Stimulated activated CD8-positive, alpha-beta memory T cell treated with anti-CD3 and anti-CD28 coated beads, Interleukin-2, amount 100 ng/mL, for 48 hours (primary cell): ENCODE measurements around the gene CDKN3.
"Not testable (repeated sequence)": the region's sequence is repeated elsewhere in the genome, so short reads cannot be mapped to it uniquely, and the experiment has no call there.

Experiments used
- DNase-seq, 2 donors: peaks; one replicate each; pipeline ENCODE4 v3.0.0-alpha.2; 2020; ENCODE audit warnings: low read depth in 2 of 2

Gene CDKN3

DNA sequence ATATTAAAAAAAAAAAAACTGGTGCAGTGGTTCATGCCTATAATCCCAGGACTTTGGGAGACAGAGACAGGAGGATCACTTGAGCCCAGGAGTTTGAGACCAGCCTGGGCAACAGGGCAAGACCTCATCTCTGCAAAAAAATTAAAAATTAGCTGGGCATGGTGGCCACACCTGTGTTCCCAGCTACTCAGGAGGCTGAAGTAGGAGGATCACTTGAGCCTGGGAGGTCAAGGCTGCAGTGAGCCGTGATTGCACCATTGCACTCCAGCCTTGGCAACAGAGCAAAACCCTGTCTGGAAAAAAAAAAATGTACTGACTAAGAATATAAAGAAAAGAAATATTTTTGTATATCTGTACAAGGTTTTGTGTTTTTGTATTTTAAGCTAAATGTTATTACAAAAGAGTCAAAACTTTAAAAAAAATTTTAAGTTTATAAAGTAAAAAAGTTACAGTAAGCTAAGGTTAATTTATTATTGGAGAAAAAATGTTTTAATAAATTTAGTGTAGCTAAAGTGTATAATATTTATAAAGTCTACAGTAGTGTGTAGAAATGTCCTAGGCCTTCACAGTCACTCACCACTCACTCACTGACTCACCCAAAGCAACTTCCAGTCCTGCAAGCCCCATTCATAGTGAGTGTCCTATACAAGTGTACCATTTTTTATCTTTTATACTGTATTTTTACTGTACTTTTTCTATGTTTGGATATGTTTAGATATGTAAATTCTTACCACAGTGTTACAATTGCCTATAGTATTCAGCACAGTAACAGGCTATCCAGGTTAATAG lies 60.2 kb downstream of the CDKN3 start:
- DNase-seq, result not testable (repeated sequence)

- no peak for DNase-seq
Observed at GRCh38 chr14:54457609-54457996, 60.8 kb downstream of the CDKN3 start.

- not testable (repeated sequence) for DNase-seq
Observed at GRCh38 chr14:54458536-54458935, 61.7 kb downstream of the CDKN3 start.

- no peak for DNase-seq
Observed at GRCh38 chr14:54459106-54459505, 62.3 kb downstream of the CDKN3 start.

- no peak for DNase-seq
Observed at GRCh38 chr14:54462048-54462447, 65.2 kb downstream of the CDKN3 start.

GRCh38 chr14:54465654-54466053 lies 68.8 kb downstream of the CDKN3 start:
- DNase-seq, result no peak

DNA sequence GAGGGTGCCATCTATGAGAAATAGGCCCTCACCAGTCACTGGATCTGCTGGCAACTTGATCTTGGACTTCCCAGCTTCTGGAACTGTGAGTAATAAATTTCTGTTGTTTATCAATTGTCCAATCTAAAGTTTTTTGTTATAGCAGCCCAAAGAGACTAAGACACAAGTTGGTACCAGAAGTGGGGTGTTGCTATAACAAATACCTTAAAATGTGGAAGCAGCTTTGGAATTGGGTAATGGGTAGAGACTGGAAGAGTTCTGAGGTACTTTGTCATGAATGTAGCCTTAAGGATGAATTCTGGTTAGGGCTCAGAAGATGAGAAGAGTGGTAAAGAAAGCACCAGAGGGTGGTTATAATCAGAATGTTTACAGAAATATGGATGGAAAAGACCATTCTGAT lies 70.5 kb downstream of the CDKN3 start:
- DNase-seq, result no peak
